ENCODE results near the gene TPX2.

TPX2 gene

GRCh38 chr20:31780839-31781238 lies 41.7 kb downstream of the TPX2 start:
- H3K4me1 Mint-ChIP-seq, result no peaks in the 10 kb centered on the region
- TF ChIP-seq, protein P1, sequence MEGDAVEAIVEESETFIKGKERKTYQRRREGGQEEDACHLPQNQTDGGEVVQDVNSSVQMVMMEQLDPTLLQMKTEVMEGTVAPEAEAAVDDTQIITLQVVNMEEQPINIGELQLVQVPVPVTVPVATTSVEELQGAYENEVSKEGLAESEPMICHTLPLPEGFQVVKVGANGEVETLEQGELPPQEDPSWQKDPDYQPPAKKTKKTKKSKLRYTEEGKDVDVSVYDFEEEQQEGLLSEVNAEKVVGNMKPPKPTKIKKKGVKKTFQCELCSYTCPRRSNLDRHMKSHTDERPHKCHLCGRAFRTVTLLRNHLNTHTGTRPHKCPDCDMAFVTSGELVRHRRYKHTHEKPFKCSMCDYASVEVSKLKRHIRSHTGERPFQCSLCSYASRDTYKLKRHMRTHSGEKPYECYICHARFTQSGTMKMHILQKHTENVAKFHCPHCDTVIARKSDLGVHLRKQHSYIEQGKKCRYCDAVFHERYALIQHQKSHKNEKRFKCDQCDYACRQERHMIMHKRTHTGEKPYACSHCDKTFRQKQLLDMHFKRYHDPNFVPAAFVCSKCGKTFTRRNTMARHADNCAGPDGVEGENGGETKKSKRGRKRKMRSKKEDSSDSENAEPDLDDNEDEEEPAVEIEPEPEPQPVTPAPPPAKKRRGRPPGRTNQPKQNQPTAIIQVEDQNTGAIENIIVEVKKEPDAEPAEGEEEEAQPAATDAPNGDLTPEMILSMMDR (IDR thresholded peaks at IDR 0.05; ENCODE audit: unreplicated experiment in 3 of 3), result no peak
- no peak overlapping the region for H3K27ac Mint-ChIP-seq
- H3K4me3 Mint-ChIP-seq, result no peak overlapping the region
- H3K36me3 Mint-ChIP-seq (ENCODE audit: low read depth), result peaks cover 59% of the 10 kb centered on the region
- no peaks in the 10 kb centered on the region for H3K27me3 Mint-ChIP-seq (ENCODE audit: low read depth)
- no peaks in the 10 kb centered on the region for H3K9me3 Mint-ChIP-seq

- Mint-ChIP-seq H3K4me3 (no peak overlapping the region), H3K27ac (no peak overlapping the region), H3K27me3 (ENCODE audit: low read depth) (no peaks in the 10 kb centered on the region), H3K36me3 (ENCODE audit: low read depth) (peaks cover 63% of the 10 kb centered on the region), H3K9me3 (no peaks in the 10 kb centered on the region), H3K4me1 (no peaks in the 10 kb centered on the region)
- TF ChIP-seq, protein P1 (IDR thresholded peaks at IDR 0.05; ENCODE audit: unreplicated experiment in 3 of 3), result no peak
These were observed 42.9 kb downstream of the TPX2 start for GRCh38 chr20:31781945-31782344.

- peaks cover 58% of the 10 kb centered on the region for H3K36me3 Mint-ChIP-seq (ENCODE audit: low read depth)
- no peaks in the 10 kb centered on the region for H3K27me3 Mint-ChIP-seq (ENCODE audit: low read depth)
- no peaks in the 10 kb centered on the region for H3K4me1 Mint-ChIP-seq
- TF ChIP-seq, protein P1 (IDR thresholded peaks at IDR 0.05; ENCODE audit: unreplicated experiment in 3 of 3), result no peak
- H3K9me3 Mint-ChIP-seq, result no peaks in the 10 kb centered on the region
- no peak overlapping the region for H3K27ac Mint-ChIP-seq
- no peak overlapping the region for H3K4me3 Mint-ChIP-seq
These were observed 45.4 kb downstream of the TPX2 start for GRCh38 chr20:31784354-31785044.

GRCh38 chr20:31785089-31785488 lies 46.0 kb downstream of the TPX2 start:
- TF ChIP-seq, protein P1 (IDR thresholded peaks at IDR 0.05; ENCODE audit: unreplicated experiment in 3 of 3), result no peak
- Mint-ChIP-seq H3K4me3 (no peak overlapping the region), H3K27me3 (ENCODE audit: low read depth) (no peaks in the 10 kb centered on the region), H3K4me1 (no peaks in the 10 kb centered on the region), H3K9me3 (no peaks in the 10 kb centered on the region), H3K36me3 (ENCODE audit: low read depth) (peaks cover 54% of the 10 kb centered on the region), H3K27ac (no peak overlapping the region)

- no peaks in the 10 kb centered on the region for H3K9me3 Mint-ChIP-seq
- H3K4me1 Mint-ChIP-seq, result no peaks in the 10 kb centered on the region
- H3K27ac Mint-ChIP-seq, result no peak overlapping the region
- no peaks in the 10 kb centered on the region for H3K27me3 Mint-ChIP-seq (ENCODE audit: low read depth)
- no peak overlapping the region for H3K4me3 Mint-ChIP-seq
- TF ChIP-seq, protein P1 (IDR thresholded peaks at IDR 0.05; ENCODE audit: unreplicated experiment in 3 of 3), result no peak
- H3K36me3 Mint-ChIP-seq (ENCODE audit: low read depth), result peaks cover 46% of the 10 kb centered on the region
These were observed 49.5 kb downstream of the TPX2 start for GRCh38 chr20:31788578-31788977.

- Mint-ChIP-seq H3K9me3 (no peaks in the 10 kb centered on the region), H3K27me3 (ENCODE audit: low read depth) (no peaks in the 10 kb centered on the region)
These were observed 51.3 kb downstream of the TPX2 start for GRCh38 chr20:31790401-31790800.

More at GRCh38 chr20:31790401-31790800, 51.3 kb downstream of the TPX2 start:
- TF ChIP-seq, protein P1 (IDR thresholded peaks at IDR 0.05; ENCODE audit: unreplicated experiment in 3 of 3), result no peak
- Mint-ChIP-seq H3K4me3 (no peak overlapping the region), H3K4me1 (no peaks in the 10 kb centered on the region), H3K36me3 (ENCODE audit: low read depth) (peaks cover 37% of the 10 kb centered on the region), H3K27ac (no peak overlapping the region)
